MCF 10A (cell line): ENCODE results near the gene SERTAD2. TPM values are rescaled to one million over a fixed set of nuclear protein-coding genes. Genes with fewer than 3 reads are reported as not detected.

ENCODE experiments used
- BruUV-seq: library from RNA; stranded (reverse); fragments of 400-500 nt; replicated peaks from 2 replicates; lab custom pipeline; 2021; lab: Mats Ljungman, UMichigan
- CTCF ChIA-PET: fragments of 300-600 bp; sonication (Branson Sonifier 250); formaldehyde crosslinking; extraction: SDS; loops from one replicate; lab custom pipeline; 2021; ENCODE audit warnings: antibody characterized with exemption, inconsistent platforms; lab: Yijun Ruan, JAX
- POLR2A ChIA-PET: fragments of 300-600, 350-650 bp; sonication (Branson Sonifier 250); formaldehyde crosslinking; extraction: SDS; loops from one replicate; lab custom pipeline; 2020; ENCODE audit warnings: antibody characterized with exemption, inconsistent platforms; lab: Yijun Ruan, JAX
- DNase-seq: peaks from one replicate; pipeline ENCODE4 v3.0.0-alpha.2; 2018; ENCODE audit not compliant: unreplicated experiment
- H3K27ac Mint-ChIP-seq: one replicate; pipeline ENCODE4 v1.8.0; 2022; ENCODE audit warnings: mild to moderate bottlenecking, low read depth, mixed read lengths; ENCODE audit not compliant: unreplicated experiment
- H3K27me3 Mint-ChIP-seq: one replicate; pipeline ENCODE4 v1.8.0; 2022; ENCODE audit warnings: mixed read lengths; ENCODE audit not compliant: insufficient read depth, unreplicated experiment
- H3K36me3 Mint-ChIP-seq: one replicate; pipeline ENCODE4 v1.8.0; 2022; ENCODE audit warnings: mild to moderate bottlenecking, moderate library complexity, mixed read lengths; ENCODE audit not compliant: insufficient read depth, unreplicated experiment
- H3K4me1 Mint-ChIP-seq: one replicate; pipeline ENCODE4 v1.8.0; 2022; ENCODE audit warnings: mixed read lengths; ENCODE audit not compliant: insufficient read depth, unreplicated experiment
- H3K4me3 Mint-ChIP-seq: one replicate; pipeline ENCODE4 v1.8.0; 2022; ENCODE audit warnings: mild to moderate bottlenecking, moderate library complexity, mixed read lengths; ENCODE audit not compliant: unreplicated experiment
- H3K9me3 Mint-ChIP-seq: one replicate; pipeline ENCODE4 v1.8.0; 2022; ENCODE audit warnings: mixed read lengths; ENCODE audit not compliant: unreplicated experiment
- intact Hi-C: fragments of 100-400 bp; cut with micrococcal nuclease; formaldehyde crosslinking; loops from 2 replicates; pipeline ENCODE4 v1.14.1; 2022
- total RNA-seq: library from RNA; stranded (reverse); gene quantifications from 2 replicates; pipeline ENCODE4 v1.2.3, GENCODE V29; 2022
- TF ChIP-seq, protein P1 (sequence below): fragments of 200-600 bp; IDR thresholded peaks from one replicate; pipeline ENCODE4 v1.8.0; 2022; ENCODE audit warnings: antibody characterized with exemption, mild to moderate bottlenecking; ENCODE audit not compliant: unreplicated experiment

SERTAD2 gene
- total RNA-seq, 1 experiment from 2014 or later = 15.0 TPM

DNA sequence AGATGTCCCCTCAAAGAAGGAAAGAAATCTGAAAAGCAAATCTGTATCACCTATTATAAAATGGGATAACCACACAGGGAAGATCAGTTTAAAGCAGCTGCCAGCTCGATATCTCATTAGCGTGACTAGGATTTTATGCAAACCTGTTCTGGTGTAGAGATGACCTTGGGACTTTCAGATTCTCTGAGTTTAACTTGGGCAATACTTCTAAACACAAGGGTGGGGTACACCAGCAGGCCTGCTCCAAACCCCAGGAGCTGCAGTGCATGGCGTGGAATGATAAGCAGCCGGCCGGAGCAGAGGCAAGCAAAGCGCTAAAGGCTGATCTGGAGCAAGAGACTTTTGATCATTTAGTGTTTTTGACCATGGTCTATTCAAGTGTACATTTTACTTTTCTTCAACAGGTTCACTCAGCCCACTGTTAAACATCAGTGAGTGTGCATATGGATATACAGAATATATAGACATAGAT lies 4.7 kb downstream of the SERTAD2 start:
- peak overlapping the region; percentile 74 for H3K27ac Mint-ChIP-seq
- ChIA-PET POLR2A (interaction anchor here (0.9 to 17.8 kb wide), 18 partner anchors 8 to 407 kb away, joined by 3 to 724 read pairs (median 4); partner anchors contain the start of gene CEP68), CTCF (interaction anchor here (1.0 to 2.2 kb wide), 6 partner anchors 10 to 218 kb away, joined by 4 to 8 read pairs (median 4); no protein-coding TSS in a partner anchor)
- H3K4me3 Mint-ChIP-seq = peak overlapping the region; percentile 60
- peaks cover 26% of the 10 kb centered on the region for H3K4me1 Mint-ChIP-seq
- no peaks in the 10 kb centered on the region for H3K27me3 Mint-ChIP-seq
- H3K9me3 Mint-ChIP-seq = no peaks in the 10 kb centered on the region
- intact Hi-C loops = loop anchor here (10.0 kb wide), 1 partner anchor 186 kb away; no protein-coding TSS in a partner anchor
- TF ChIP-seq, protein P1, sequence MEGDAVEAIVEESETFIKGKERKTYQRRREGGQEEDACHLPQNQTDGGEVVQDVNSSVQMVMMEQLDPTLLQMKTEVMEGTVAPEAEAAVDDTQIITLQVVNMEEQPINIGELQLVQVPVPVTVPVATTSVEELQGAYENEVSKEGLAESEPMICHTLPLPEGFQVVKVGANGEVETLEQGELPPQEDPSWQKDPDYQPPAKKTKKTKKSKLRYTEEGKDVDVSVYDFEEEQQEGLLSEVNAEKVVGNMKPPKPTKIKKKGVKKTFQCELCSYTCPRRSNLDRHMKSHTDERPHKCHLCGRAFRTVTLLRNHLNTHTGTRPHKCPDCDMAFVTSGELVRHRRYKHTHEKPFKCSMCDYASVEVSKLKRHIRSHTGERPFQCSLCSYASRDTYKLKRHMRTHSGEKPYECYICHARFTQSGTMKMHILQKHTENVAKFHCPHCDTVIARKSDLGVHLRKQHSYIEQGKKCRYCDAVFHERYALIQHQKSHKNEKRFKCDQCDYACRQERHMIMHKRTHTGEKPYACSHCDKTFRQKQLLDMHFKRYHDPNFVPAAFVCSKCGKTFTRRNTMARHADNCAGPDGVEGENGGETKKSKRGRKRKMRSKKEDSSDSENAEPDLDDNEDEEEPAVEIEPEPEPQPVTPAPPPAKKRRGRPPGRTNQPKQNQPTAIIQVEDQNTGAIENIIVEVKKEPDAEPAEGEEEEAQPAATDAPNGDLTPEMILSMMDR = no peak
- BruUV-seq = no TSS peak
- H3K36me3 Mint-ChIP-seq = peaks cover 5% of the 10 kb centered on the region
- no peak for DNase-seq

DNA sequence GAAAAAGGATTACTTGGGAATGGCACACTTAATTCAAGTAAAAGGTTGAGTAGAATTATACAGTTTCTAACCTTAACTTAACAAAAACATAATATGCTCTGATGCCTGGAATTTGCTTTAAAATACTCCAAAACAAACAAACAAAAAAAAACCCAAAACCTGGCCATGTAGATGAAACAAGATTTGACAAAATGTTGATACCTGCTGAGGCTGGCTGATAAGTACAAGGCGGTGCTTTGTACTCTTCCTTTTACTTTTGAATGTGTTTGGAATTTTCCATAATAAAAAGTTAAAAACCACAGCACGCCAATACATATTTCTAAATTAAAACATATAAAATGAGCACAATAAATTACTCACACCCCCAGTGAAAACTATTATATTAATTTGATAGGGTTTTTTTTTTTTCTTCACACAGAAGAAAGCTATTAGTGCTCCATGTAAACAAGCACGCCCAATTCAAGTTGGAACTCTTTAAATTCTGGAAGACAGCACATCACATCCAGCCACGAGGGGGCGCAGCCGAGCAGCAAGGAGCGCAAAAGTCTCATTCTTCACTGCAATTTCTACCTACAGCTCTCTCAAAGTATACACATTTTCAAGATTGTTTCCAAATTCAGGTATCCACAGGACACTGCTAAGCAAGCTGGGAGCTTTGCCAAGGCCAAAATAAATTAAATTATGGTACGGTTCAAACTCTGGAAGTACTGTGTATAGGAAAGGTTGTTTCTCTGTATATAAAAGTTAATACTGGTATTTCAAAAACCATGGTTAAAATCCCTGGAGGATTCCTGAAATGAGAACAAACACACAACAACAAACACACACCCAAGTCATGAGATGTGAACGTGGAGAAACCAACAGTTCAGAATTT lies 7.5 kb downstream of the SERTAD2 start:
- peak; percentile 81 for DNase-seq
- Mint-ChIP-seq H3K4me3 (peak overlapping the region; percentile 78), H3K4me1 (peaks cover 32% of the 10 kb centered on the region), H3K27me3 (no peaks in the 10 kb centered on the region), H3K9me3 (no peaks in the 10 kb centered on the region), H3K36me3 (peaks cover 5% of the 10 kb centered on the region), H3K27ac (peak overlapping the region; percentile 19)
- intact Hi-C loops = loop anchor here (1.0 to 10.0 kb wide), 4 partner anchors 104 to 219 kb away; no protein-coding TSS in a partner anchor
- POLR2A ChIA-PET = interaction anchor here (0.6 to 17.8 kb wide), 18 partner anchors 6 to 655 kb away, joined by 3 to 724 read pairs (median 9); partner anchors contain the start of genes AFTPH and SERTAD2
- TF ChIP-seq, protein P1 = peak; percentile 87
- no TSS peak for BruUV-seq
- CTCF ChIA-PET = interaction anchor here (0.5 to 5.7 kb wide), 30 partner anchors 9 to 276 kb away, joined by 3 to 44 read pairs (median 4); partner anchors contain the start of gene AFTPH

DNA sequence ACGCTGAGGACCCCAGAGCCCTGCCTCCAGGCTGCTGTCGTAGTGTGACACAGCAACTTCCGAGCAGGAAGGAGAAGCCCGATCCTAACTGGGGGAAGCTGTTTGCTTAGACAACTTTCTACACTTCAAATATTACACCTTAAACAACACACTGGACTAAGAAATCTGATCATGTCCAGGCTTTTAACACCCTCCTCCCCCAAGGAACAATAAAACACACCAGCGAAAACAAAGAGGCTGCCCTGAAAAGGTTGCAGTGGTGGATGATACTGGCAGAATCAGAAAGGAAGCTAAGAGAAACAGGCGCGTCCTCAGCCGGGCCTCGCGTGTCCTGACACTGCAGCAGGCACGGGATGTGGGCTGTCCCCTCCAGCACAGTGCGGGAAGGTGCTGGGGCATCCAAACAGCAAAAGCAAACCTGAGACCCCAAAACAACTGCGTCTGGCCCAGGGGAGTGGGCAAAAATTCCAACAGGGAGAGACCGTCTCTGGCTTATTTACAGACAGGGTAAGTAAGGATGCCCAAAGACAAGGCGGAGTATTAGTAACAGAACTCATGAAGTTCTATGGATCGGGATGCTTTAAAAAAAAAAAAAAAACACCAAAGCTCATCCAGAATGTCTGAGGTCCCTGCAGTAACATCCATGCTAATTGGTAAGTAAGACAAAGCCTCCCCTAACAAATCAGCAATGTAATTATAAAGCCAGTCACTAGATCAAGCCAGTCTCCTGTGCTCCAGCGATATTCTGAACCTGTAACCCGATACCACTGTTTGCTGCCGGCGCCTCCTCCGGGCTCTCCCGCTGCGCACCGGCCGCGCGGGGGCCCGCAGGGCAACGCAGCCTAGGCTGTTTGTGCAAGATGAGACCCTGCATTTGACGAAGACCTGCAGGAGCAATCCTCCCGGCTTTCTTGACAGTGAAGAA lies 9.0 kb downstream of the SERTAD2 start:
- TF ChIP-seq, protein P1 = no peak
- POLR2A ChIA-PET = interaction anchor here (0.6 to 17.8 kb wide), 38 partner anchors 7 to 802 kb away, joined by 3 to 724 read pairs (median 4); partner anchors contain the start of genes AFTPH and SERTAD2
- Mint-ChIP-seq H3K27me3 (no peaks in the 10 kb centered on the region), H3K4me3 (peak overlapping the region; percentile 78), H3K36me3 (peaks cover 5% of the 10 kb centered on the region), H3K9me3 (no peaks in the 10 kb centered on the region), H3K4me1 (peaks cover 32% of the 10 kb centered on the region), H3K27ac (peak overlapping the region; percentile 96)
- intact Hi-C loops = loop anchor here (1.0 to 10.0 kb wide), 3 partner anchors 121 to 190 kb away; no protein-coding TSS in a partner anchor
- peak; percentile 80 for DNase-seq
- CTCF ChIA-PET = interaction anchor here (0.6 to 5.7 kb wide), 17 partner anchors 10 to 623 kb away, joined by 3 to 44 read pairs (median 7); partner anchors contain the start of gene AFTPH
- BruUV-seq = TSS peak; percentile 69
